ENCODE data around the gene GAPVD1. TPM values are rescaled to one million over a fixed set of nuclear protein-coding genes. Genes with fewer than 3 reads are reported as not detected.

GAPVD1 gene
- total RNA-seq, 1 experiment from 2014 or later: 33.3 TPM

DNA sequence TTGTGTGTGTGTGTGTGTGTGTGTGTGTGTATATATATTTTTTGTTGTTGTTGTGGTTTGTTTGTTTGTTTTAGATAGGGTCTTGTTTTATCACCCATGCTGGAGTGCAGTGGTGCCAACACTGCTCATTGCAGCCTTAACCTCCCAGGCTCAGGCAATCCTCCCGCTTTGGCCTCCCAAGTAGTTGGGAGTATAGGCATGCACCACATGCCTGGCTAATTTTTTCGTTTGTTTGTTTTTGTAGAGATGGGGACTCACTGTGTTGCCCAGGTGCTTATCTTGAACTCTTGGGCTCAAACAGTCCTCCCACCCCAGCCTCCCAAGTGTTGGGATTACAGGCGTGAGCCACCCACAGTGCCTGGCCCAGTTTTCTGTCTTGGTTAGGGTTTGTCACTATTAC lies 77.3 kb downstream of the GAPVD1 start:
- no peak for DNase-seq (ENCODE audit: low spot score)
- no peak for ATAC-seq
- TF ChIP-seq JUN (CRISPR knock-in tag; IDR thresholded peaks at IDR 0.05): no peak
- no peak for TF ChIP-seq ZNF416 (CRISPR knock-in tag; IDR thresholded peaks at IDR 0.05)
- TF ChIP-seq, protein P1, sequence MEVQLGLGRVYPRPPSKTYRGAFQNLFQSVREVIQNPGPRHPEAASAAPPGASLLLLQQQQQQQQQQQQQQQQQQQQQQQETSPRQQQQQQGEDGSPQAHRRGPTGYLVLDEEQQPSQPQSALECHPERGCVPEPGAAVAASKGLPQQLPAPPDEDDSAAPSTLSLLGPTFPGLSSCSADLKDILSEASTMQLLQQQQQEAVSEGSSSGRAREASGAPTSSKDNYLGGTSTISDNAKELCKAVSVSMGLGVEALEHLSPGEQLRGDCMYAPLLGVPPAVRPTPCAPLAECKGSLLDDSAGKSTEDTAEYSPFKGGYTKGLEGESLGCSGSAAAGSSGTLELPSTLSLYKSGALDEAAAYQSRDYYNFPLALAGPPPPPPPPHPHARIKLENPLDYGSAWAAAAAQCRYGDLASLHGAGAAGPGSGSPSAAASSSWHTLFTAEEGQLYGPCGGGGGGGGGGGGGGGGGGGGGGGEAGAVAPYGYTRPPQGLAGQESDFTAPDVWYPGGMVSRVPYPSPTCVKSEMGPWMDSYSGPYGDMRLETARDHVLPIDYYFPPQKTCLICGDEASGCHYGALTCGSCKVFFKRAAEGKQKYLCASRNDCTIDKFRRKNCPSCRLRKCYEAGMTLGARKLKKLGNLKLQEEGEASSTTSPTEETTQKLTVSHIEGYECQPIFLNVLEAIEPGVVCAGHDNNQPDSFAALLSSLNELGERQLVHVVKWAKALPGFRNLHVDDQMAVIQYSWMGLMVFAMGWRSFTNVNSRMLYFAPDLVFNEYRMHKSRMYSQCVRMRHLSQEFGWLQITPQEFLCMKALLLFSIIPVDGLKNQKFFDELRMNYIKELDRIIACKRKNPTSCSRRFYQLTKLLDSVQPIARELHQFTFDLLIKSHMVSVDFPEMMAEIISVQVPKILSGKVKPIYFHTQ (CRISPR knock-in tag; IDR thresholded peaks at IDR 0.05): no peak
- no peak for TF ChIP-seq CREM (CRISPR knock-in tag; IDR thresholded peaks at IDR 0.05)
- TF ChIP-seq TP53 (CRISPR knock-in tag; IDR thresholded peaks at IDR 0.05): no peak
- TF ChIP-seq SMAD3 (CRISPR knock-in tag; IDR thresholded peaks at IDR 0.05; ENCODE audit: borderline replicate concordance): no peak
- no peak for TF ChIP-seq PRRX2 (CRISPR knock-in tag; IDR thresholded peaks at IDR 0.05)
- TF ChIP-seq ZNF219 (CRISPR knock-in tag; IDR thresholded peaks at IDR 0.05; ENCODE audit: borderline replicate concordance): no peak
- TF ChIP-seq TCF7 (CRISPR knock-in tag; IDR thresholded peaks at IDR 0.05; ENCODE audit: low read depth): no peak
- CTCF ChIA-PET: interaction anchor here (1.0 kb wide), 1 partner anchor 23 kb away, joined by 3 read pairs; no protein-coding TSS in a partner anchor
- Mint-ChIP-seq H3K27me3 (ENCODE audit: low read depth) (no peaks in the 10 kb centered on the region), H3K27ac (no peak overlapping the region), H3K4me3 (no peak overlapping the region), H3K9me3 (no peaks in the 10 kb centered on the region), H3K4me1 (peaks cover 15% of the 10 kb centered on the region), H3K36me3 (peaks cover 10% of the 10 kb centered on the region)
- POLR2A ChIA-PET: no interaction called here

DNA sequence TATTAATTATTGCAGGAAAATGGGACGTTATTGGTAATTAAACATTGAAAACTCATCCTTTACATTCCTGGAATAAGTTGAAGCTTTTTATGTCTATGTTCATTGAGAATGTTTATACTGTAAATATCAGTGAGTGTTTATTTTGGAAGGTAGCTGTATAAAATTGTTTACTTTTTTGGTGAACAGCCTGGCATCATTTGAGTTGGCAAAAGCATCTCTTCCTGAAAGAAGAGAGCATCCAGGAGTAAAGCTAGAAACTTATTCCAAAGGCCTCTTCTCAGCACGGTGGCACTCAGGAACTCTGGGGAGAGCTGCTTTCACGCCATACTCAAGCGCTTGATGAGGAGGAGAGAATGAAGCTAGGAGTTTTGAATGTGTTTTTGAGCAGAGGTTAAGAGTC lies 79.9 kb downstream of the GAPVD1 start:
- Mint-ChIP-seq H3K4me1 (peaks cover 18% of the 10 kb centered on the region), H3K27me3 (ENCODE audit: low read depth) (no peaks in the 10 kb centered on the region), H3K9me3 (no peaks in the 10 kb centered on the region), H3K27ac (no peak overlapping the region), H3K4me3 (no peak overlapping the region), H3K36me3 (peaks cover 6% of the 10 kb centered on the region; the same call in 1 of the 2 replicates)
- ChIA-PET CTCF (interaction anchor here (1.0 to 1.3 kb wide), 2 partner anchors 20 to 27 kb away, joined by 3 to 4 read pairs; no protein-coding TSS in a partner anchor), POLR2A (interaction anchor here (1.1 kb wide), 1 partner anchor 100 kb away, joined by 4 read pairs; the partner anchor contains the start of gene HSPA5)
- TF ChIP-seq NFE2L1 (CRISPR knock-in tag; IDR thresholded peaks at IDR 0.05): no peak
- DNase-seq (ENCODE audit: low spot score): no peak
- no peak for ATAC-seq

DNA sequence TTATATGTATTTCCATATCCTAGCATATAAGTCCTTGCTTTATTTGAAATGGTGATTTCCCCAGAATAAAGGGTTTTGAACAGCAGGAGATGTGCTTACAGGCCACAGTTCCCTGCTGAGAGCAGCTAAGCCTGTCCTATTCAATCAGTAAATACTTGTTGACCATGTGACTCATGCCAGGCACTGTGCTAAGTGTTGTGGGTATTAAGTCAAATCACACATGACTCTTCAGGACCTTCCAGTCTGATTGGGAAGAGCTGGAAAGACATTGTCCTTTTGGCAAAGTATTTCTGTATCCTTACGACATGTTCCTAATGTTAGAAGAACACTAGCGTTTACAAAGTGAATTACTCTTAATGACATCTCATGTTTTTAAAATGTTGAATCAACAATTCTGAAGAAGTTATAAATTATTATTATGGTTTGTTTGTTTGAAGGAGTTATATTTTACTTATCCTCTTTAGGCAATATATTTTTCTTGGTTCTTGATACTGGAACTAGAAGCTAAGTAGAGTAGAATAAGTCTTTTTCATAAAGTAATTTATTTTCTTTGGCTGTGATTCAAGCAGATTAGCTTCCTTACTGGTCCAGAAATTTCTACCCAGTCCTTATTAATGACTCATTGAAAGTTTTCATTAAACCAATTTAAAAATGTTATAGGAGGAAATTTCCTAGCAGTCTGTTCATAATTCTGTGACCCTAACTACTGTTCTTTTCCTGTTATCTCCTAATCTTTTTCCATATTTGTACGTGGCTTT lies 82.1 kb downstream of the GAPVD1 start:
- POLR2A ChIA-PET: interaction anchor here (0.6 to 1.1 kb wide), 2 partner anchors 28 to 1623 kb away, joined by 3 read pairs; no protein-coding TSS in a partner anchor
- H3K27me3 Mint-ChIP-seq (ENCODE audit: low read depth): no peaks in the 10 kb centered on the region
- H3K4me1 Mint-ChIP-seq: peaks cover 18% of the 10 kb centered on the region
- peaks cover 15% of the 10 kb centered on the region for H3K36me3 Mint-ChIP-seq
- no peak overlapping the region for H3K27ac Mint-ChIP-seq
- TF ChIP-seq, protein P2, sequence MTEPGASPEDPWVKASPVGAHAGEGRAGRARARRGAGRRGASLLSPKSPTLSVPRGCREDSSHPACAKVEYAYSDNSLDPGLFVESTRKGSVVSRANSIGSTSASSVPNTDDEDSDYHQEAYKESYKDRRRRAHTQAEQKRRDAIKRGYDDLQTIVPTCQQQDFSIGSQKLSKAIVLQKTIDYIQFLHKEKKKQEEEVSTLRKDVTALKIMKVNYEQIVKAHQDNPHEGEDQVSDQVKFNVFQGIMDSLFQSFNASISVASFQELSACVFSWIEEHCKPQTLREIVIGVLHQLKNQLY (CRISPR knock-in tag; IDR thresholded peaks at IDR 0.05): no peak
- TF ChIP-seq FOXK1 (CRISPR knock-in tag; IDR thresholded peaks at IDR 0.05) (peak; percentile 54; the same call in 1 of the 2 replicates), TEAD4 (CRISPR knock-in tag; IDR thresholded peaks at IDR 0.05) (no peak), ETV6 (CRISPR knock-in tag; IDR thresholded peaks at IDR 0.05) (peak; percentile 50; the same call in 1 of the 2 replicates), CREM (CRISPR knock-in tag; IDR thresholded peaks at IDR 0.05) (no peak)
- TF ChIP-seq, protein P3, sequence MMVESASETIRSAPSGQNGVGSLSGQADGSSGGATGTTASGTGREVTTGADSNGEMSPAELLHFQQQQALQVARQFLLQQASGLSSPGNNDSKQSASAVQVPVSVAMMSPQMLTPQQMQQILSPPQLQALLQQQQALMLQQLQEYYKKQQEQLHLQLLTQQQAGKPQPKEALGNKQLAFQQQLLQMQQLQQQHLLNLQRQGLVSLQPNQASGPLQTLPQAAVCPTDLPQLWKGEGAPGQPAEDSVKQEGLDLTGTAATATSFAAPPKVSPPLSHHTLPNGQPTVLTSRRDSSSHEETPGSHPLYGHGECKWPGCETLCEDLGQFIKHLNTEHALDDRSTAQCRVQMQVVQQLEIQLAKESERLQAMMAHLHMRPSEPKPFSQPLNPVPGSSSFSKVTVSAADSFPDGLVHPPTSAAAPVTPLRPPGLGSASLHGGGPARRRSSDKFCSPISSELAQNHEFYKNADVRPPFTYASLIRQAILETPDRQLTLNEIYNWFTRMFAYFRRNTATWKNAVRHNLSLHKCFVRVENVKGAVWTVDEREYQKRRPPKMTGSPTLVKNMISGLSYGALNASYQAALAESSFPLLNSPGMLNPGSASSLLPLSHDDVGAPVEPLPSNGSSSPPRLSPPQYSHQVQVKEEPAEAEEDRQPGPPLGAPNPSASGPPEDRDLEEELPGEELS (CRISPR knock-in tag; IDR thresholded peaks at IDR 0.05): peak; percentile 90
- TF ChIP-seq, protein P4, sequence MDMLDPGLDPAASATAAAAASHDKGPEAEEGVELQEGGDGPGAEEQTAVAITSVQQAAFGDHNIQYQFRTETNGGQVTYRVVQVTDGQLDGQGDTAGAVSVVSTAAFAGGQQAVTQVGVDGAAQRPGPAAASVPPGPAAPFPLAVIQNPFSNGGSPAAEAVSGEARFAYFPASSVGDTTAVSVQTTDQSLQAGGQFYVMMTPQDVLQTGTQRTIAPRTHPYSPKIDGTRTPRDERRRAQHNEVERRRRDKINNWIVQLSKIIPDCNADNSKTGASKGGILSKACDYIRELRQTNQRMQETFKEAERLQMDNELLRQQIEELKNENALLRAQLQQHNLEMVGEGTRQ (CRISPR knock-in tag; IDR thresholded peaks at IDR 0.05): peak; percentile 88
- TF ChIP-seq, protein P5, sequence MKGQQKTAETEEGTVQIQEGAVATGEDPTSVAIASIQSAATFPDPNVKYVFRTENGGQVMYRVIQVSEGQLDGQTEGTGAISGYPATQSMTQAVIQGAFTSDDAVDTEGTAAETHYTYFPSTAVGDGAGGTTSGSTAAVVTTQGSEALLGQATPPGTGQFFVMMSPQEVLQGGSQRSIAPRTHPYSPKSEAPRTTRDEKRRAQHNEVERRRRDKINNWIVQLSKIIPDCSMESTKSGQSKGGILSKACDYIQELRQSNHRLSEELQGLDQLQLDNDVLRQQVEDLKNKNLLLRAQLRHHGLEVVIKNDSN (CRISPR knock-in tag; IDR thresholded peaks at IDR 0.05): peak; percentile 79
- DNase-seq (ENCODE audit: low spot score) (peak; percentile 25), ATAC-seq (peak; percentile 97)
- CTCF ChIA-PET: interaction anchor here (0.6 to 2.1 kb wide), 5 partner anchors 18 to 566 kb away, joined by 3 to 11 read pairs (median 5); partner anchors contain the start of gene GAPVD1
- no peak overlapping the region for H3K4me3 Mint-ChIP-seq
- no peaks in the 10 kb centered on the region for H3K9me3 Mint-ChIP-seq
